ENCODE results near the gene TMEM74B. TPM values are rescaled to one million over a fixed set of nuclear protein-coding genes. Genes with fewer than 3 reads are reported as not detected.

The TMEM74B gene
- total and polyA plus RNA-seq, 10 of the 15 experiments (the other 5 are each of a cell fraction or from before 2014, with no cell fraction given) = 0.07 TPM; not detected in 9

GRCh38 chr20:1185790-1186334 lies 1.1 kb upstream of the TMEM74B start (continued):
- TF ChIP-seq ZBTB11 (CRISPR knock-in tag; IDR thresholded peaks at IDR 0.05) (no peak), LARP7 (IDR thresholded peaks at IDR 0.05) (no peak), KDM1A (IDR thresholded peaks at IDR 0.05; ENCODE audit: borderline replicate concordance) (no peak), CTCF (IDR thresholded peaks at IDR 0.05 in 2 of 3, conservative IDR thresholded peaks at IDR 0.05 in 1 of 3; ENCODE audit: control insufficient read depth in 2 of 3, extremely low read depth in 1 of 3, insufficient read depth in 1 of 3, low read depth in 3 of 3, low read length in 3 of 3) (peak; percentile 42 to 55 (median 51)), RAD21 (IDR thresholded peaks at IDR 0.05; ENCODE audit: insufficient read depth, low read depth, low read length) (peak; percentile 58), POLR2AphosphoS2 (IDR thresholded peaks at IDR 0.05; ENCODE audit: low read depth, low read length) (no peak), NFYB (IDR thresholded peaks at IDR 0.05; ENCODE audit: insufficient read depth, low read depth, low read length) (no peak), MXI1 (IDR thresholded peaks at IDR 0.05; ENCODE audit: low read depth, low read length) (no peak), FOXM1 (IDR thresholded peaks at IDR 0.05; ENCODE audit: low read depth, low read length) (no peak), MEF2B (IDR thresholded peaks at IDR 0.05; ENCODE audit: partially characterized antibody, poor library complexity, severe bottlenecking) (no peak), SUZ12 (IDR thresholded peaks at IDR 0.05; ENCODE audit: unreplicated experiment) (no peak), YY1 (IDR thresholded peaks at IDR 0.05; ENCODE audit: low read depth, low read length) (0 out of 2 replicates have a peak, but pooled peaks have one; percentile 10), IRF5 (IDR thresholded peaks at IDR 0.05; ENCODE audit: borderline replicate concordance) (no peak), CHD1 (IDR thresholded peaks at IDR 0.05; ENCODE audit: low read depth, low read length) (no peak), SMC3 (IDR thresholded peaks at IDR 0.05; ENCODE audit: borderline replicate concordance, low read length) (peak; percentile 17; the same call in 1 of the 2 replicates), ZNF384 (IDR thresholded peaks at IDR 0.05; ENCODE audit: borderline replicate concordance, low read depth, low read length) (peak; percentile 60; the same call in 1 of the 2 replicates), PBX3 (IDR thresholded peaks at IDR 0.05; ENCODE audit: insufficient replicate concordance, low read depth, low read length) (no peak), POLR2A (IDR thresholded peaks at IDR 0.05; ENCODE audit: low read depth, low read length) (no peak), FOS (IDR thresholded peaks at IDR 0.05; ENCODE audit: borderline replicate concordance, extremely low read depth, insufficient read length) (no peak), TCF3 (IDR thresholded peaks at IDR 0.05; ENCODE audit: borderline replicate concordance, insufficient read depth, low read depth, low read length) (no peak)

Data from GM12878 (cell line).